Natural killer cell (primary cell): ENCODE measurements around the gene ZBTB7A. TPM values are rescaled to one million over a fixed set of nuclear protein-coding genes. Genes with fewer than 3 reads are reported as not detected.
A peak's percentile ranks its signal among the peaks of the same experiment; 100 is the strongest.

Experiments used
- ATAC-seq, 3 donors: fragments of 150-1000 bp in 2 of 3; fragments of 200-7000 bp in 1 of 3; cut with Tn5 transposase; 1 replicate in 1 of 3; 2 replicates in 2 of 3; pipeline ENCODE4 v1.10.0; 2021; ENCODE audit warnings: mild to moderate bottlenecking in 2 of 3, moderate library complexity in 2 of 3
- DNase-seq, 2 donors: peaks; one replicate each; pipeline versions ENCODE4 v3.0.0 to v3.0.0-alpha.2; 2013 to 2021; ENCODE audit warnings: mixed read lengths in 1 of 2
- H3K27ac ChIP-seq: one replicate; pipeline ENCODE4 v1.5.1; 2013; ENCODE audit warnings: mild to moderate bottlenecking, low read length
- H3K27me3 ChIP-seq: one replicate; pipeline ENCODE4 v1.6.1; 2013; ENCODE audit warnings: low read length; ENCODE audit not compliant: control insufficient read depth, insufficient read depth
- H3K36me3 ChIP-seq: one replicate; pipeline ENCODE4 v1.6.1; 2013; ENCODE audit warnings: low read length; ENCODE audit not compliant: control insufficient read depth, insufficient read depth
- H3K4me1 ChIP-seq: one replicate; pipeline ENCODE4 v1.6.1; 2013; ENCODE audit warnings: low read length; ENCODE audit not compliant: control insufficient read depth, insufficient read depth
- H3K4me3 ChIP-seq: one replicate; pipeline ENCODE4 v1.5.1; 2013; ENCODE audit warnings: low read length
- H3K9me3 ChIP-seq: one replicate; pipeline ENCODE4 v1.6.1; 2013; ENCODE audit warnings: low read length; ENCODE audit not compliant: control insufficient read depth, insufficient read depth
- H3K27ac Mint-ChIP-seq, 2 donors: one replicate each; pipeline ENCODE4 v1.8.0; 2022; ENCODE audit warnings: mild to moderate bottlenecking in 2 of 2, mixed read lengths in 2 of 2, moderate library complexity in 1 of 2
- H3K27me3 Mint-ChIP-seq, 2 donors: one replicate each; pipeline ENCODE4 v1.8.0; 2022; ENCODE audit warnings: low read depth in 2 of 2, mixed read lengths in 2 of 2
- H3K36me3 Mint-ChIP-seq: one replicate; pipeline ENCODE4 v1.8.0; 2022; ENCODE audit warnings: mixed read lengths
- H3K4me1 Mint-ChIP-seq, 2 donors: one replicate each; pipeline ENCODE4 v1.8.0; 2022; ENCODE audit warnings: mixed read lengths in 2 of 2
- H3K4me3 Mint-ChIP-seq: one replicate; pipeline ENCODE4 v1.8.0; 2022; ENCODE audit warnings: mild to moderate bottlenecking, moderate library complexity, mixed read lengths
- H3K9me3 Mint-ChIP-seq, 2 donors: one replicate each; pipeline ENCODE4 v1.8.0; 2022; ENCODE audit warnings: mixed read lengths in 2 of 2
- WGBS: methylation state at CpG from one replicate; pipeline ENCODE4 v1.1.7; 2013; ENCODE audit warnings: missing lambda C conversion rate; ENCODE audit not compliant: insufficient coverage; 5-methylcytosine and 5-hydroxymethylcytosine counted together
- intact Hi-C: fragments of 100-400 bp; cut with micrococcal nuclease; formaldehyde crosslinking; loops from one replicate; pipeline ENCODE4 v1.14.2; 2022
- total RNA-seq, 4 donors: library from RNA; stranded (reverse); fragments of 120-200 nt in 1 of 4; gene quantifications; one replicate each; pipeline versions ENCODE4 v1.2.3 to v1.2.4, GENCODE V29; 2013 to 2022
- TF ChIP-seq, protein P1 (sequence below): fragments of 200-600 bp; IDR thresholded peaks from one replicate; pipeline ENCODE4 v1.8.0; 2022; ENCODE audit warnings: antibody characterized with exemption

The ZBTB7A gene
- total RNA-seq, 3 donors from 2014 or later (not counting 1 experiment from before 2014, with no cell fraction given) = 81.6 to 97.7 (median 82.9) TPM

DNA sequence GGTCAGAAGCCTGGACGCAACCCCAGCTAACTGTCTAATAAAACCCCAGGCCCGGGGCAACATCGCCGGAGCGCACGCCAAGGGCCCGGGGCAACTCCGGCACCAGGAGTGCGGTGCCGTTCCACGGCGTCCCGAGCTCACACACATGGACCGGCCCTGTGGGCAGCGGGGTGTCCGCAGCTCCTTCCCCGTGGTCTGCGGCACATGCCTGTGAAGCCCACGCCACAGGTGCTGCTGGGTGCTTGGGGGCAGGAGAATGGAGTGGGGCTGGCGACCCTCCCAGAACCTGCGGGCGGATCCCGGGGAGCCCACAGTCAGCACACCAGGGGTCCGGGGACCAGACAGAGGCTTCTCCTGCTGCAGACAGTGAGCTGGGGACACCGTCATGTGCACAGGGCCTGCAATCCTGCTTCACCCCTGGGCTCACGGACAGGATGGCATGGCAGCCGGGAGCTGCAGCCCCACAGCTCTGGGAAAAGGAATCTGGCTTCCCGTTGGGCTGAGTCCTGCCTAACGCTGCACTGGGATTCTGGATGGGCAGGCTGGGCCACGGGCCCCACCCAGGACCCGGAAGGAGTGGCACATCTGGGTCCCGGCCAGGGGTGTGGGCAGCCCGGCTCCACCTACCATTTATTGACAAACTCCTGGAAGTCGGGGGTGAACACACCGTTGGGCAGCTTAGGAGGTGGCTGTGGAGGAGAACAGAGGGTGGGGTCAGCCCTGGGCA is 28.2 kb upstream of the ZBTB7A start:
- ATAC-seq = no peak
- Mint-ChIP-seq H3K27ac (no peak overlapping the region), H3K36me3 (no peaks in the 10 kb centered on the region), H3K4me3 (no peak overlapping the region), H3K4me1 (peaks cover 0 to 6% of the 10 kb centered on the region in 2 donors), H3K9me3 (no peaks in the 10 kb centered on the region), H3K27me3 (no peaks in the 10 kb centered on the region)
- no peaks in the 10 kb centered on the region for H3K27me3 ChIP-seq
- no peak overlapping the region for H3K4me3 ChIP-seq
- WGBS = 95% methylated on average over 33 of the region's 35 CpGs
- TF ChIP-seq, protein P1, sequence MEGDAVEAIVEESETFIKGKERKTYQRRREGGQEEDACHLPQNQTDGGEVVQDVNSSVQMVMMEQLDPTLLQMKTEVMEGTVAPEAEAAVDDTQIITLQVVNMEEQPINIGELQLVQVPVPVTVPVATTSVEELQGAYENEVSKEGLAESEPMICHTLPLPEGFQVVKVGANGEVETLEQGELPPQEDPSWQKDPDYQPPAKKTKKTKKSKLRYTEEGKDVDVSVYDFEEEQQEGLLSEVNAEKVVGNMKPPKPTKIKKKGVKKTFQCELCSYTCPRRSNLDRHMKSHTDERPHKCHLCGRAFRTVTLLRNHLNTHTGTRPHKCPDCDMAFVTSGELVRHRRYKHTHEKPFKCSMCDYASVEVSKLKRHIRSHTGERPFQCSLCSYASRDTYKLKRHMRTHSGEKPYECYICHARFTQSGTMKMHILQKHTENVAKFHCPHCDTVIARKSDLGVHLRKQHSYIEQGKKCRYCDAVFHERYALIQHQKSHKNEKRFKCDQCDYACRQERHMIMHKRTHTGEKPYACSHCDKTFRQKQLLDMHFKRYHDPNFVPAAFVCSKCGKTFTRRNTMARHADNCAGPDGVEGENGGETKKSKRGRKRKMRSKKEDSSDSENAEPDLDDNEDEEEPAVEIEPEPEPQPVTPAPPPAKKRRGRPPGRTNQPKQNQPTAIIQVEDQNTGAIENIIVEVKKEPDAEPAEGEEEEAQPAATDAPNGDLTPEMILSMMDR = no peak
- peaks cover 9% of the 10 kb centered on the region for H3K4me1 ChIP-seq
- no peak overlapping the region for H3K27ac ChIP-seq
- no peaks in the 10 kb centered on the region for H3K9me3 ChIP-seq
- no peak for DNase-seq
- peaks cover 43% of the 10 kb centered on the region for H3K36me3 ChIP-seq
- intact Hi-C loops = no loop called here

DNA sequence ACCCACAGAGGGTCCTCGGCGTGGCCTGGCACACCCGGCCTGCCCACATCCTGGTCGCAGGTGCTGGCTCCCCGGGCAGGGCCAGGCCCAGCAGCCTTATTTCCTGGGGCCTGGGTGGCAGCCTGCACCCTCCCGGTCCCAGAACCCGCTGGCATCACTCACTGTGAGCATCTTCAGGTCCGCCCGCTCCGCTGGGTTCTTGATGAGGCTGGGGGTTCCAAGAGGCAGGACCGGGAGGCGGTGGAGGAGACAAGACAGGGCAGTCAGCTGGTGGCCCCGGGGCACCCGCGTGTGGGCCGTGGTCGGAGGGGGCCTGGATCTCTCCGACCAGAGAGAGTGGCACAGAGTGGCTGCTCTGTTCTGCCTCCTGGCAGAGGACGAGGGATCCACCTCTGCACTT is 27.6 kb upstream of the ZBTB7A start:
- Mint-ChIP-seq H3K27me3 (no peaks in the 10 kb centered on the region), H3K4me1 (peaks cover 6 to 12% of the 10 kb centered on the region in 2 donors), H3K4me3 (no peak overlapping the region), H3K27ac (no peak overlapping the region), H3K36me3 (no peaks in the 10 kb centered on the region), H3K9me3 (no peaks in the 10 kb centered on the region)
- peaks cover 15% of the 10 kb centered on the region for H3K4me1 ChIP-seq
- no peak overlapping the region for H3K27ac ChIP-seq
- no peak for DNase-seq
- H3K36me3 ChIP-seq = peaks cover 38% of the 10 kb centered on the region
- no peaks in the 10 kb centered on the region for H3K27me3 ChIP-seq
- no peaks in the 10 kb centered on the region for H3K9me3 ChIP-seq
- ATAC-seq = no peak
- intact Hi-C loops = no loop called here
- 86% methylated on average over 19 of the region's 19 CpGs for WGBS
- no peak overlapping the region for H3K4me3 ChIP-seq
- TF ChIP-seq, protein P1 = no peak

DNA sequence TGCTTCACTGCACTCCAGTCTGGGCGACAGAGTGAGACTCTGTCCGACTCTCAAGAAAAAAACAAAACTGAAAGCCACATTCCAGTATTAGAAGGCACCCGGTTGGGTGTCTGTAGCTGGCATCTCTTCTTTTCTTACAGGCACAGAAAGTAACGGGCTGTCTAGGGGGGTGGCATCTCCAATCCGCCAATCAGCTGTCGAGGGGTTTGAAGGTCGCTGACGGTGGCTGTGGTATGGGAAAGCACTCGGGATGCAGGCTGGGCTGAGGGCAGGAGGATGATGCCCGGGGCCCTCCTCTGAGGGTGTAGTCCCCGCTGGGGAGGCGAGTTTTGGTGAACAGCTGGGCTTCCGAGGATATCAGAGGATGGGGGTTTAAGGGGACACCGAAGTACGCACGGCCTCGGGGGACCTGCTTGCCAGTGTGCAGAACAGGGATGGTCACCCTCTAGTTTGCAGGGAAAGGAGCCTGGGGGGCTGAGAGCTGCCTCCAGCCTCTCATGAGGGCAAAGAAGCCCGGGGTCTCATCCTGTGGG is 27.0 kb upstream of the ZBTB7A start:
- DNase-seq (no peak), ATAC-seq (no peak)
- Mint-ChIP-seq H3K4me3 (no peak overlapping the region), H3K9me3 (no peaks in the 10 kb centered on the region), H3K27me3 (no peaks in the 10 kb centered on the region), H3K27ac (peak overlapping the region; percentile 53 to 54), H3K4me1 (peaks cover 12 to 18% of the 10 kb centered on the region in 2 donors), H3K36me3 (no peaks in the 10 kb centered on the region)
- no peak overlapping the region for H3K4me3 ChIP-seq
- TF ChIP-seq, protein P1 = no peak
- intact Hi-C loops = no loop called here
- 92% methylated on average over 18 of the region's 18 CpGs for WGBS
- H3K27me3 ChIP-seq = no peaks in the 10 kb centered on the region
- H3K36me3 ChIP-seq = peaks cover 32% of the 10 kb centered on the region
- H3K4me1 ChIP-seq = peaks cover 21% of the 10 kb centered on the region
- H3K9me3 ChIP-seq = no peaks in the 10 kb centered on the region
- no peak overlapping the region for H3K27ac ChIP-seq
